GM18858 (cell line): ENCODE data around the gene MYBPC1.
"Not testable (repeated sequence)": the region's sequence is repeated elsewhere in the genome, so short reads cannot be mapped to it uniquely, and the experiment has no call there.

Experiments used
- ATAC-seq: cut with Tn5 transposase; IDR thresholded peaks from one replicate; pipeline ENCODE4 v1.9.1; 2021; ENCODE audit not compliant: unreplicated experiment

The MYBPC1 gene

DNA sequence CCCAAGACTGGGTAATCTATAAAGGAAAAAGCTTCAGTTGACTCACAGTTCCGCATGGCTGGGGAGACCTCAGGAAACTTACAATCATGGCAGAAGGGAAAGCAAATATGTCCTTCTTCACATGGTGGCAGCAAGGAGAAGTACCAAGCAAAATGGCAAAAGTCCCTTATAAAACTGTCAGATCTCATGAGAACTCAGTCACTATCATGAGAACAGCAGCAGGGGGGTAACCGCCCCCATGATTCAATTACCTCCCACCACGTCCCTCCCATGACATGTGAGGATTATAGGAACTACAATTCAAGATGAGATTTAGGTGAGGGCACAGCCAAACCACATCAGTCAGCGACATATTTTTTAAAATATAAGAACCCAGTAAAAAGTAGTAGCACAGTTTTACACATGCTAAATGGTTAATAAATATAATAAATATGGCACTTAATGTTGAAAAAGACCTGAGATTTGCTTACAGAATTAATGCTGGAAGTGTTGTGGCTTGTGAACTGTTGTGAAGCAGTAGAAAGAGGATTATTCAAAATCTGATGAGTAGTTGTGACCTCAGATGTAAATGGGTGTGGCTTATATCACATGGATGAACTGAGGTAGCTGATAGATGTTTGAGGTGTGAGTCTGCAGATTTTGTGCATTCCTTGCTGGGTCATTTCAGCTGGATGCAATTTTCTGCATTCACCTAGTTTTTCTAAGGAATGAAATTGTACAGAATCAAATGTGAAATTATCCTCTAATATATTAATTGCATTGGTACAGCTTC, 55.8 kb downstream of the MYBPC1 start:
- no peak for ATAC-seq

DNA sequence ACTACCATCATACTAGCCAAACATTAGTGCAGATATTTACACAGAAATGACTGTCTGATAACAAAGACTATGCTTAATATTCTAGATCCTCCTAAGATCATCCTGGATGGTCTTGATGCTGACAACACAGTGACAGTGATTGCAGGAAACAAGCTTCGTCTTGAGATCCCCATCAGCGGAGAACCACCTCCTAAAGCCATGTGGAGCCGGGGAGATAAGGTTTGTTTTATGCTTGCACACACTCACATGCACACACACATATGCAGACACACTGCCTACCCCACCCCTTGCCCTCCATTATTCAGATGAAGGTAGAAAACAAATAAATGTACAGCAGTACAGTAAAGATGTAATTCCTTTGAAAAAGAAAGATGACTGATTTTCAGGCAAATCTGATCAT, 58.3 kb downstream of the MYBPC1 start:
- no peak for ATAC-seq

DNA sequence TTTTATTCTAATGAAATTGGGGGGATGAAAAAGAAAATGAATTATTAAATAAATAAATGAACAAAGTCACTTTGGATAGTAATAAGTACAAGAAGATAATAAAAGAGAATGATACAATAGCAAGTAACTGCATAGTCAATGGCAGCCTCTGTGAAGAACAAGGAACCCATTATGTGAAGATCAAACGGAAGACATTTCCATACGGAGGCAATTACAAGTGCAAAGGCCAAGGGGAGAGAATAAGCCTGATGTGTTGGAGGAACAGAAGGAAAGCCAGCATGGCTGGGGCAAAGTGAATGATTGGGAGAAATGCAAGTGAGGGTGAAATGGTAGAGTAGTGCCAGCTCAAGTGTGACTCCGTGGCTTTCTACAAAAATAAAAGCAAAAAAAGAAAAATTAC, 58.7 kb downstream of the MYBPC1 start:
- no peak for ATAC-seq

DNA sequence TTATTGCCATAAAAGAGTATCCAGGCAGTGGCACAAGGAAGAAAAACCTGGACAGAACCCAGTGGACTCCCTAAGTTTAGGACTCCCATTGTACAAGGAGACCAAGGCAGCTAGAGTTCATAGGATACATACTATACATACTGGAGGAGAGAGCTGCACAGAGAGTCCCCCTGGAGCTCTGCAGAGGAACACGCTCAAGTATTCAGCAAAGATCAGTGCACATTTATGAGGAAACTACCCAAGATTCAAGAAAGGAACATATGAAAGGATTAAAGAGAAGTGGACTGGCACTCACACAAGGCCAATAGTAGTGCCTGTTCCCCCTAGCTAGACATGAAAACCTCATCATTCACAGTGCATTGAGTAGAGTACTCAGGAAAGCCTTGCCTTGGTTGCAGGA, 59.7 kb downstream of the MYBPC1 start:
- no peak for ATAC-seq

DNA sequence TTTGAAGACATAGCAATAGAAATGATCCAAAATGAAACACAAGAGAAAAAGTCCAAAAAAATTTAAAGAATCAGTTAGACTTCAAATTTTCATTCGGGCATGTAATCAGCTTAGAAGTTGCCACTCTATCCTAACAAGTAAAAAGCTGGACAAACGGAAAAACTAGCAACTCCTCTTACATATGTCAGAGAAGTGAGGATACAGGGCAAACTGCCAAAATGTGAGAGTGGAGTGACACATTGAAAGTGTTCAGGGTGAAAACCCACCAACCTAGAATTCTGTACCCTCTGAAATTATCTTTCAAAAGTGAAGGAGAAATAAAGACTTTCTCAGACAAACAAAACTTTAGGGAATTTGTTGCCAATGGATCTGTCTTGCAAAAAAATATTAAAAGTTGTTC, 60.6 kb downstream of the MYBPC1 start:
- no peak for ATAC-seq

DNA sequence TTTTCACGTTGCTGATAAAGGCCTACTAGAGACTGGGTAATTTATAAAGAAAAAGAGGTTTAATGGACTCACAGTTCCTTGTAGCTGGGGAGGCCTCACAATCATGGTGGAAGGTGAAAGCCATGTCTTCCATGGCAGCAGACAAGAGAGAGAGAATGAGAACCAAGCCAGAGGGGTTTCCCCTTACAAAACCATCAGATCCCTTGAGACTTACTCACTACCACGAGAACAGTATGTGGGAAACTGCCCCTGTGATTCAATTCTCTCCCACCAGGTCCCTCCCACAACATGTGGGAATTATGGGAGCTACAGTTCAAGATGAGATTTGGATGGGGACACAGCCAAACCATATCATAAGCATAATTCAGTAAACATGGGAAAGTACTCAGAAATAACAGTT, 65.9 kb downstream of the MYBPC1 start:
- ATAC-seq: not testable (repeated sequence)

DNA sequence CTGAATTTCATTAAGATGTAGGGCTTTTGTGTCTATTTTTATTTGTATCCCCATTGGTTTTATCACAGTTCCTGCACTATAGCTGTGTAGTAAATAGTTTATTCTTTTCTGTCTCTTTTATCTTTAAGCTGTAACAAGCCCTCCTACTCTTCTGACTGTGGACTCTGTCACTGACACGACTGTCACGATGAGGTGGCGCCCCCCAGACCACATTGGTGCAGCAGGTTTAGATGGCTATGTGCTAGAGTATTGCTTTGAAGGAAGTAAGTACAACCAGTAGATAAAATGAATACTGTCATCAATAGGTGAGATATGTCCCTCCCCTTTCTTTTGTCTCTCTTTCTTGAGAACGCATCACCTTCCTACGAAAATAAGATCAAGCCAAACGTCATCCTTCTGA, 68.5 kb downstream of the MYBPC1 start:
- no peak for ATAC-seq

DNA sequence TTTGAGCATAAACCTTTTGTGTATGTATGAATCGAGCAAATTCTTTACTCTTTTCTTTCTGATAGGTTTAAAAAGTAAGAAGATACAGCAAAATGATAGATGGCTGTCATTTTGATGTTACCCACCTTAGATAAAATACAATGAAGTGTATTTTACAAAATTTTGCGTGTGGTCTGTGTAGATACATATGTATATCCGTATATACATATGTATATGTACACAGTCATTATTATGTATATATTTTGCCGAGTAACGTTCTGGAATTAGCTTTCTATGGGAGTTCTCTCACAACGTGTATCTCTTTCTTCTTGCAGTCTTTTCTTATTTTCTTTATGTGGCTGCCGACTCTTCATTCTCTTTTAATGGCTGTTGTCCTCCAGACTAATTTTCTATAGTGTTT, 70.2 kb downstream of the MYBPC1 start:
- no peak for ATAC-seq

DNA sequence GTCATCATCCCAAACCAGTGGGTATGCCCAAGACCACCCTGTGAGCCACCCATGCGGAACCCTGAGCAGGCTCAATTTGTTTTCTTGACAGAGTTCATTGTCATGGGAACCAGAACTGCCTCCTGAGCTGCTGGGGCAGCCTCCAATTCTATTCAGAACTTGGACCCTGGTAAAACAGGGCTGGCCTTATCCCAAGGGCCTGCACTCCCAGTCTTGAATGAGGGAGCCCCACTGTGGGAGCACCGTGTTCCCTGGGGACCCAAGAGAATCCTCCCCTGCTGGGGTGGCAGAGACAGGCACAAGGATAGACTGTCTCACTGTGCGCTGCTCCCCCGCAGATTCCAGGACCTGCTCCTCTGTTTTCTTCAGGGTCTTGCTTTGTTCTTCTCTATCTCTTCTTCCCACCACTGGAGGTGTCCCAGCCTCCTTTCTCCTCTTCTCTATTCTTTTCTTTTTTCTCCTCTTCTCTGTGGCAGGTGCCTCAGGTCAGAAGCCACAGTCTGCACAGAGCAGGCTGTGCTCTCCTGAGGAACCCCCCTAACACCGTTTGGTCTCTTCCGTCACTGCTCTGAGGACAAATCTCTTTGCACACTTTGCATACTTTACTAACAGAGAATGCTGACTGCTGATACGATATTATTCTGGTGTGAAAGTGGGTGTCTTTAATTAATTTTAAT, 71.4 kb downstream of the MYBPC1 start:
- ATAC-seq: no peak

DNA sequence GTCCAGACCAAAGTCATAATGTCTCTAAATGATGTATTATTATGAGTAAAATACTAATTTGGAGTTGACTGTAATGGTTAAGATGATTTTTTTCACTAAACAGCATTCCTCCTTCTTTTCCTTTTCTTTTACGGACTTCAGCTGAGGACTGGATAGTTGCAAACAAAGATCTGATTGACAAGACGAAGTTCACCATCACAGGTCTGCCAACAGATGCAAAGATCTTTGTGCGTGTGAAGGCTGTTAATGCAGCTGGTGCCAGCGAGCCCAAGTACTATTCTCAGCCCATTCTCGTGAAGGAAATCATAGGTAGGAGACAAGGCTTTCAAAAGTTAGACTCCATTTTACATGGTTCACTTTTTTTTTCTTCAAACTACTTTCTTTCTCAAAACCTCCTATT, 72.8 kb downstream of the MYBPC1 start:
- no peak for ATAC-seq

DNA sequence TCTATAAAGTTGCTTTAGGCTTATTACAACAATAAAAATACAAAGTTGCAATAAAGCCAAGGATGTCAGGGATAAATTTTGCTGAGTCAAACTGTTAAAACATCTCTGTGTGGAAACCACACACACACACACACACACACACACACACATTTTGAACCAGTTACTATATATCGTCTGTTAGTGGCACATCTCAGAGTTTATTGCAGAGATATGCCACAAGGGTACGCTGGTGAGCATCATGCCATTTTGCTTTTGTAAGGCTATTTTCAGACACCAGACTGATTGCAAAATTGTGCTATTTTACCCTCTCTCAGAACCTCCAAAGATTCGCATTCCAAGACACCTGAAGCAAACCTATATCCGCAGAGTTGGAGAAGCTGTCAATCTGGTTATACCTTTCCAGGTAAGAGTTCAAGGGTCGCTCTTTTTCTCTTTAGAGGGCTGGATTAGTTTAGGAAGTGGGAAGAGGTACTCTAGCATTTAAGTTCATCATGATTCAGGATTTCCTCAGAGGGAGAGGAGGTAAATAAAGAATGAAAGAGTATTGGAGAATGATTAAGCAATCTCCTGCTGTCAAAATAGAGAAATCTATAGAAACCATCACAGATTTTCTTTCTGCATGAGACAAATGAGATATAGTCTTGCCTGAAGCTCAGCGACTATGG, 75.4 kb downstream of the MYBPC1 start:
- no peak for ATAC-seq

DNA sequence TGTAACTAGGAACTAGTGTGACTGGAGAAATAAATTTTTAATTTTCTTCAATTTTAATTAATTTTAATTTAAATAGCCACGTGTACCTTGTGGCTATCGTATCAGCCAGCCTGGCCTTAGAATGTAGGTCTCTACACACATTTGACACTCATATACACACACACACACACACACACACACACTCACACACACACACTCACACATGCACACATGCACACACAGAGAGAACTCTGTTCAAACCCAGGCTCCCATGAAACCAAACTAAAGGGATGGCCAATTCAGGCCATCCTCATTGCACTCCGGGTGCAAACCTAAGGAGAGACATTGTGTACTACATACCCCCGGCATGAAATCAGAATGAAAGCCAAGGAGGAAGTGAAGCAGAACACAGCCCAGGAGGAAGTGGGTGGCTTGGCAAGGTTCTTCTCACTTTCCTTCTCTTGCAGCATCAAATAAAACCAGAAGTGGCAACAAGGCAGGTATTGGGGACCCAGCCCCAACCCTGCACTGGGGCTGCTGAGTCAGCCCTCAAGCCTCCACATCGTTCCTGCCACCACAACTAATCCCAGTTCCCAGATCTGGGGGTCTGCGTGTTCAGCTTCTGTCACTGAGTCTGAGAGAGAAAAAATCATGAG, 76.5 kb downstream of the MYBPC1 start:
- ATAC-seq: peak; percentile 72

DNA sequence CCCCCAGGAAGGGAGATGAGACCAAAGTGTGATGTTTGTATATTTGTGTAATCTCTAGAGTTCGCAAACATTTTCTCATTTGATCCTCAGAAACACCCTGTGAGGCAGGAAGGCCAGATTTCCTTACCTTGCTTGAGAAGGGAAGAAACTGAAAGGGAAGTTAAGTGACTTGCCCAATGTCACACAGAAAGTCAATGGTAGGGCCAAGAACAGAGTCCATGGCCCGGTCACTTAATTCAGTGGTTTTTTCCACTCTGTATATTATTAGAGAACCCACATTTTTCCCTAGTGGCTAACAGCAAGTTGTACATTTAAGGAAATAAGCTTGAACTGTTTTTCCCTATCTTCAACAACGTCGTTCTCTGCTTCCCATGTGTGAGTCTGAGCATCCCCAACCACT, 77.1 kb downstream of the MYBPC1 start:
- no peak for ATAC-seq

DNA sequence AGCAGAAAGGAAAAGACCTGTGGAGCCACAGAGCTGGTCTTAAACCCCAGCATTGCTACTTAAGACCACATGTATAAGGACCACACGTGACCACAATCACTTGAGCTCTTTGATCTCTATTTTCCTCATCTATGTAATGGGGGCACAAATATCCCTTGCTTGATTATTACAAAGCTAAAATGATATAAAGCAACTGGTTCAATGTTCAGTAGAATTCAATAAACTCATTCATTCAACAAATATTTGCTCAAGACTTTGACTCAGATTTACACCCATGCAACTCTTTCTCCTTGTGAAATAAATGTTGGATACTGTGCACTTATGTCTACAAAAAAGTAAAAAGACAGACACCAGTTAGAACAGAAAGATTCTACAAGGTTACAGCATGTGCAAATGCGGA, 80.8 kb downstream of the MYBPC1 start:
- no peak for ATAC-seq

DNA sequence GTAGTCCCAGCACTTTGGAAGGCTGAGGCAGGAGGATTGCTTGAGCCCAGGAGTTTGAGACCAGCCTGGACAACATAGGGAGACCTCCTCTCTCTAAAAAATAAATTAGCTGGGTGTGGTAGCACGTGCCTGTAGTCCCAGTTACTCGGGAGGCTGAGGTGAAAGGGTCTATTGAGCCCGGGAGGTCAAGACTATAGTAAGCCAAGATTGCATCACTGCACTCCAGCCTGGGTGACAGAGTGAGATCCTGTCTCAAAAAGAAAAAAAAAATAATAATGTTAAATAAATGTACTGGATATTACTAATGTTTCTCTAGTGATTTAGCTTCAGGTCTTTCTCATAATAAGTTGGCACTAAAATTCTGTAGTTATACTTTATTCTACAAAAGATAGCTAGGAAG, 81.7 kb downstream of the MYBPC1 start:
- not testable (repeated sequence) for ATAC-seq

DNA sequence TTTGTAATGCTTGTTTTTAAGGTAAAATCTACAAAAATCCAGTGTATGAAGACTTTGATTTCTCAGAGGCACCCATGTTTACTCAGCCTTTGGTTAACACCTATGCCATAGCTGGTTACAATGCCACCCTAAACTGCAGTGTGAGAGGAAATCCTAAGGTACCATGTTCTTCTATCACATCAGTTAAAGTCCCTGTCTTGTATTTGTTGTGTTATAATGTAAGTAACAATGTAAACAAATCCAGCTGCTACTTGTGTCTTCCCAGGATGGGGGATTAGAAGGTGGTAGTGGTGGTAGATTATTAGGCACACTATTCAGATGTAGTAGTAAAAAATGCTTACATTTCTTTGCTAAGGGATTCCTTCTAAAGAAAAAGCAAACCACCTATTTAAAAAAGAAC, 83.3 kb downstream of the MYBPC1 start:
- ATAC-seq: no peak

DNA sequence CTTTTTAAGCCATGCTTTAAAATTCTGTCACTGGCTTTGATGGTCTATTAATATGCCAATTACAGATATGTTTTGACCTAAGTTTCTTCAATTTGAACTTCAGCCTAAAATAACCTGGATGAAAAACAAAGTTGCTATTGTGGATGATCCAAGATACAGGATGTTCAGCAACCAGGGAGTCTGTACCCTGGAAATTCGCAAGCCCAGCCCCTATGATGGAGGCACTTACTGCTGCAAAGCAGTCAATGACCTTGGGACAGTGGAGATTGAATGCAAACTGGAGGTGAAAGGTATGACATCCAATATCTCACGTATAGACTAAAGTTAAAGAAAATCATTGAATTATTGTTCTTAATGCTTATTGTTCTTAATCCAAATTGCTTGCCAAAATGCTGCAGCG, 85.5 kb downstream of the MYBPC1 start:
- no peak for ATAC-seq

DNA sequence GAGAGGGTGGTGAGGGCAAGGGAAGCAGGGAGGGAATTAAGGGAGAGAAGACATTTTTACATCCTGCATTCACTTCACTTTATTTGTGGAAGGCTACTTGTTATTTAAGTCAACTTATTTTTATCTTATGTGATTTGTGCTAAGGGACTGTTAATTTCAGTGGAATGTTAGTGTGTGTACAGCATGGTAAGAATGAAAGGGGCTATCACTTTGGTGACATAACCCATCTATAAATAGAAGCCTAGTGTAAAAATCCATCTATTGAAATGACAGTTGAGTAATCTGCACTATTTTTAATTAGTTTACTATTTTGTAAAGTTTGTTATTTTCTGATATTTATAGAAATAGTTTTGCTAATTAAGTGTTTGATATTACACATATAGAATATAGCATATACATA, 85.9 kb downstream of the MYBPC1 start:
- no peak for ATAC-seq

DNA sequence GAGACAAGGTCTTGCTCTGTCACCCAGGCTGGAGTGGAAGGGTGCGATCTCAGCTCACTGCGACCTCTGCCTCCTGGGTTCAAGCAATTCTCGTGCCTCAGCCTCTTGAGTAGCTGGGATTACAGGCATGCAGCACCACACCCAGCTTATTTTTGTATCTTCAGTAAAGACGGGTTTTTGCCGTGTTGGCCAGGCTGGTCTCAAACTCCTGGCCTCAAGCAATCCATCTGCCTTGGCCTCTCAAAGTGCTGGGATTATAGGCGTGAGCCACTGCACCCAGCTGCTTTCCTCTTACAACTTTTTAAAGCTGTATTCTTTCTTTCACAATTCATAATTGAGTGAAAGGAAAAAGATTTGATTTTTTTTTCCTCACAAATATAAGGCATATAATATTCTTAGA, 86.9 kb downstream of the MYBPC1 start:
- ATAC-seq: not testable (repeated sequence)

DNA sequence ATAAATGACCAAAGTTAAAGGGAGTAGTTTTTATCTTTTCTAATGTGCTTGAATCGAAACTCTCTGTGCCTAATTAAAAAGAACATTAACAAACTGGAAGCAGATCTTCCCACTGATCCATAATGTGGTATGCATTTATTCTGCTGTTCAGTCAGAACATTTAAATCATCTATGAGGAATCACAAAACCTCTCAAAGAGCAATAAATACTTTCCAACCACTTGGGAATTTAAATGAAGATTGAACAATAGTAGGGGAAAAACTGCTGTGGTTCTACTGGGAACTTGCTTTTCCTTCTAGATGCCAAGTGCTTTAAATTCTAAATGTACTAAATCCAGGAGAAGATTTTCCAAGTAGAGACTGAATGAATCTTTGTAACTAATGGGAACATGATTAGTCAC, 90.3 kb downstream of the MYBPC1 start:
- no peak for ATAC-seq

DNA sequence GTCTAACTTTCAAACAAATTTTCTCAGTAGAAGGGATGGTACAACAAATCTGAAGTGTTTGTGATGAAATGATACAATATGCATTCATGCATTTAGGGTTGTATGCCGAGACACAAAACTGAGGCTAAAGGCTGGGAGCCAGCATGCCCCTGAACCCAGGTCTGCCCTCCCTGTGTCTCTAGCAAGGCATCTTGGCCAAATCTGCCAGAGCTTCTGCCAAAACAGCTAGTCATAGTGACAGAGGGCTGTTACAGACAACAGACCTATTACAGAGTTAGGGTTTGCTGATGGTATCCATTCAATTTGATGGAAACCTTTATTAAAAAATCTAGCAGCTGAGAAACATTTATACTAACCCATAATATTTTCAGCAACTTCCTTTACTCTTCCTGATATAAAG, 91.4 kb downstream of the MYBPC1 start:
- no peak for ATAC-seq
